ENCODE data around the gene LGR4.

The LGR4 gene

DNA sequence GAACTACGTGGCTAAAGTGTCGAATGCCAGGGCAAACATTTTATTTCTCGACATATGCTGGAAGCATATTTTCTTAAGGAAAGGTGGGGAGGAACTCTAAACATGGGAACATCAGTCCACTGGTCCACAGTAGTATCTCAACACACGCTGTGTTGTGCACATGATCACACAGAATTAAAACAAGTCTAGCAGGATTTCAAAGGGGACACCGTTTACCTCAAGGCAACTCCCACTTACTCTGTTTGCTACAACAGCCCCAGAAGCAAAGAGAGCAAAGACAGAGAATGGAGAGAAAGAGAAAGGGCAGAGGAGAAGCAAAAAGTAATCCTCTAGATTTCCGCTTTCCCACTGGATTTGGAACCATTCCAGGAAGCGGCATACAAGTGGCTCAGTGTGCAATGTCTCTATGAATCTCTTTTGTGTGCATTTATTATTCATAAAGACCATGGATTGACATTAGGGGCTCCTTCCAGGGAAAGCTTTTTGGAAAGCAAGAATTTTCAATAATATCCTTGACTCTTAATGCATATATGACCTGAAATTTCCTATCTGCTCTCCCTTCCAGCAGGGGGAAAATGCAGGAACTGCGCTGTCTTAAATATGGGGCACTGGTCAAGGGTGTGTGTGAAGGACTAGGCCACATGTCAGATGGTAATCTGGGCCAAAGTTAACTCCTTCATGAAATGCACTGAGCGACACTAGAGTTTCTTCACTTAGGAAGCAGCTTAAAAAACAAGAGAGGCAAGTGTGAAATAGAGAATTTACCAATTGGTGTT is 74.8 kb downstream of the LGR4 start:
- DNase-seq, result no peak

DNA sequence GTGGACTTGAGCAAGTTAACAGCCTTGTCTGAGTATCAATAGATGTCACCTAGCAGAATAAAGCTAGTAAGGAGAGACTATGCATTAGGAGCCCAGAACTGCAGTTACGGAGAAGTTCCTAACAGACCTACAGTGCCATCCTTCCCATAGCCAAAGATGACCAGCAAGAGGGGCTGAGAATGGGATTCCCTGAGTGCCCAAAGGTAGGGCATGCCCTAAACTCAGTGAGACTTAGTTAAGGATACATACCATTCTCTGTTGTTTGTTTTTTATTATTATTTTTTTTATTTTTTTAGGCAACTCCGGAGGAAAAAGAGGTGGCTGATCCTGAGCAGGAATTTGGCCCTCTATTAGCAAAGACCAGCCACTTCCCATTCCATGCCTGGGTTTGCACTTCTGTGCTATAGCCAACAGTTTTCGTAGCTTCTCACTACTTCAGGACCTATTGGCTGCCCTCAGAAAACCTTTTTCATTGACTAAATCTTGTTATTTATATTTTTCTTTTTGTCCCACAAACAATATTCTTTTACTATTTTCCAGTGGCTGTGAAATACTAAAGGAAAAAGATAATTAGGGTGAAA is 76.2 kb downstream of the LGR4 start:
- DNase-seq, result no peak

DNA sequence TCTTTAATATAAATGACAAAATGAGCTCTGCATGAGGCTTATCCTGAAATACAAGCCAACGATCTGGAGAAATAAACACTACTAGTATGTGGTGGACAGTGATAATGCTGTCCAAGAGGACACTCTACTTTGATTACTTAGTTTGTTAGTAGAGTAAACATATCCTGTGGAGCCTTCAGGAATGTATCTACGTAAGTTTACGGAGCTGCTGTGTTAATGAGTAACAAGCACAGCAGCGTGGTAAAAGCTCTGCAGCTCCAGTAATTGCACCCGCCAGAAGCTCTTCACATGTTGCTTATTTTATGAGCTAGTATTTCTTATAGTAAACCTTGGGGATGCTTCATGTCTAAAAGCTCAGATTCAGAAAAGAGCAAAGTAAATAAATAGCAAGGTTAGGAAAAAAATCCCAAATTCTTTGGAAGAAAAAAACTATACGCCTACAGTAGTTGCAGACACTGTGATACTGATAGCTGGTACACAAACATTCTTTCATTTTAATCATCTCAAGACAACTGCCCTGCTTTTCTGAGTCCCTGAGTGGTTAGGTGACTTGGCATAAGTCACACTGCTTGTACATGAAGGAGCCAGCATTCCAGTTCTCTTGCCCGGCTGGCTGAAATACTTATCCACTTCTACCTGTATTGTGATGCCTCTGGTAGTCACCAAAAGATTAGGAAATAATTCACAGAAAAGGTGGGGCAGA is 76.9 kb downstream of the LGR4 start:
- no peak for DNase-seq

DNA sequence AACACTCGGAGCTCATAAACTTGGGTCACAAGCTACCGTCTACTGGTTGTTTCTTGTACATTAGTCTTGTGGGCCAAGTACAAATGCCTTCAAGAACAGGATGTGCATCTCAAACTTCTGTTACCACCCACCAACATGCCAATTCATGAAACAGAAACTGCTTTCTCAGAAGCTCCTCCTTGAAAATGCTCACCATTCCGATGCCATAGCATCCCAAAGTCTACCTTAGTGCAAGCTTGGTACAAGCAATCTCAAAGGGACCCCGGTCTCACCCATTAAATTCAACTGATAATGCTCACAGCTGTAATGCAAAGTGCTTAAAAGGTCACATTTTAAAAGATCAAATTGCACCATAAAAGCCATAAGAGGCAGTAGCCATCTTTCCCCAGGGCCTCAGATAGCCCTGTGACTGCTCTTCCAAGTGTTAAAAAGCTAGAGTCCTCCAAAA is 77.8 kb downstream of the LGR4 start:
- DNase-seq, result no peak

DNA sequence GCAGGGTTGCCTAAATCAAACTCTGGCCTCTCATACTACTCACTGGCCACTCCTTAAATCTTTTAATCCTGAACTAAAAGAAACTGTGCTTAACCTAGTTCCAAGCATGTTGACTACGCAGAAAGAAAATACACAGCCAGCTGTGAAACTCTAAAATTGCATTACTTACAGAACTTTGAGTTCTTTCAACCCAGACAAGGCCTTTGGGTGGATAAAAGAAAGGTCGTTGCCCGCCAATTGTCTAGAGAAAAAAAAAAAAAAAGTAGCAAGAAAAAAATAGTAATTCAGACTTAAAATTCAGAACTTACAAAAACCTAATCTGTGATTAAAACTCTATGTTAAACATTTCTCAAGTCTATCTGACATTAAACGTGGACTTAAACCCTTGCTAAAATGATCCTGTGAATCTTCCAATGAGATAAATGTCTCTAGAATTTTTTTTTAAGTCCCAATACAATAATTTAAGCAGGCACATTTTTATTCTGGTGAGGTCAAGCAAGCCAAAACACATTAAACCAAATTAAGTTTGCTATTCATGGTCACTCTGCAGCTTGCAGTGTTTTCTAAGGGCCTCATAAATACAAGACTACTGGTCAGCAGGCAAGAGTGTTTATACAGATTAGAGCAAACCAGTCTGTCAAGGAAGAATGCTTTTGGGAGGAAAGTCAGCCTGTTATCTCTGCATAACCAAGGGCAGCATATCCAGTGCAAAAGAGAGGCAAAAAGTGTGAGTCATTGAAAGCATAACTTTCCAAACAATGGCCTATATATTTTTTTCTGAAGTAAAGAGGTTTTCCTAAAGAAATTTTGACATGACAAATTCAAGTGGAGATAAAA is 80.1 kb downstream of the LGR4 start:
- no peak for DNase-seq

DNA sequence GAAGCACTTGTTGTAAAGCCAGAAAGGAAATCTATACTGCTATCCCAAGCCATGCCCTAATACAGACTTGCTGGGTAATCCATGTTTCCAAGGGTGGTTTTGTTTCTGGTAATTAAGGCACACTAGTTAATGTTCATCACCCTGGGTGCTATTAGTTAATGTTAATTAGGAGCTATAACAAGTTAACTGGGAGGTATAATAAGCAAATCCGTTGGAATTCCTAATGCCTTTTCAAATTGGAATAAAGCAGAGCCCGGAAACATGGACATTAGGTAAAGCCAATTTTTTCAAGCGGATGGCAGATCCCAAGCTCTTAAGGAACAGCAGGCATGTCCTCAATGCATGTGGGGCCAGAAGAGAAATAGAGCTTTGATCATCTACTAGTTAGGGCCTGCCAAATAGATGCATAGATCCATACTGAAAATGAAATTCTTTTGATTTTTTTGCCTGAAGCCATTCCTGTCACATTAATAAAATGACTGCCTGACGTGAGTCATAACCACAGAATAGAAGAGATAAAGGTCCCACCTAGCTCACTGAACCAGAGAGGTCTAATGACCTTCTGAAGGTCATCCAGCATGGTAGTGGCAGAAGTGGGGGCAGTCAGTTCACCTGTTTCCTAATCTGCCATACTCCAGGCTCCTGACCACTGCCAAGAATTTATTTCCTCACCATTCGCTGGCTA is 81.1 kb downstream of the LGR4 start:
- DNase-seq, result no peak

DNA sequence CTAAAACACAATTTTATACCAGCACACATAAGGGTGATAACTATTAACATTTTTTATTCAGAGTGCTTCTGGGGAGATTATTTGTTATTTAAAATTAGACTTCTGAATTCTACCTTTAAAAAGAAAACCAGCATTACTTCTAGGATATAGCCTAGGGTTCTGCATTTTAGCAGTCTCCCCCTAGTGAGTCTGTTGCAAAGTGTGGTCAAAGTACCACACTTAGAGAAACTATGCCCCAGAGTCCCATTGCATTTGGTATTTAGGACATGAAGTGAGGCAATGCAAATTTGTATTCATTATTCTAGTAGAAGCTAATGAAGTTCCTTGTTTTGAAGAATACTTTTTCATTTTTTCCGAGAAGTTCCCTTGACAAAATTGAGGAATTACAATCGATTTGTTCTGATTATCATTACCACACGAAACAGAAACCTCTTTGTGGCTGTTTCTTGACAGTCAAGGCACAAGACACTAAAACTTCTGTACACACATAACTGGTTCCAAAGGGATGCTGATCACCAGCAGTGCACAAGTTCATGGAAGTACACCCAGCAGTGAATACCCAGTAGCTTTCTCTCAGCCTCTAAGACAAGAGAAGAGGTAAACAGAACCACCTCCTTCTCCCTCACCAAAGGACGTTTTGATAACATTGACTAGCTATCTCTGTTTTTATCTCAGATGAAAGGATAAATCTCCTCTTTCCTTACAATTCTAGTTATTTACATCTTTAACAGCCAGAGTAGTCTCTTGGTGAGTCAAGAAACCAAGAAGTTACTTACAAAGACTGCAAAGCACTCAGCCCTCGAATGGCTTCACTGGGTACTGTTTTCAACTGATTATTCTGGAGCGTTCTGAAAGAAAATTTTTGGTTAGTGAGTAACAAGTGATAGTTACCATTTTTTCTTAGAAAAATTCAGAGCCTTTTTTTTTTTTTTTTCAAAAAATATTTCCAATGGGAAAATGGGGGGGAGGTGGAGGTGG is 82.0 kb downstream of the LGR4 start:
- no peak for DNase-seq

DNA sequence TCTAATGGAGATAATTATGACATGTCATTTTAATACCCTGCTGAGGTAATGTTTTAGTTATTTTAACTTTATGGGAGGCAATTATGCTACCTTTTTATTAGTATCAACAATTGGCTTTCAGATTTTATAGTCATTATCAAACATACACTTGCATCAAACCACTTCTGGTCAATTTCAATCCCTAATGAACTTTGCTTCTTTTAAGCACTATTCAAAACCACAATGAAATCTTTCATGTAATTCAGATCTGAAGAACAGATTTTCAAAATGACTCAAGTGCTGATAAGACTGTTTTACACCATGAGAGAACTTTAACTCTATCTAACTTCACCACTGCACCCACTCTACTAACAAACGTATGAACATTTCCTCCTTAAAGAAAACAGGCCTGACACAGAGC is 83.7 kb downstream of the LGR4 start:
- DNase-seq, result no peak

DNA sequence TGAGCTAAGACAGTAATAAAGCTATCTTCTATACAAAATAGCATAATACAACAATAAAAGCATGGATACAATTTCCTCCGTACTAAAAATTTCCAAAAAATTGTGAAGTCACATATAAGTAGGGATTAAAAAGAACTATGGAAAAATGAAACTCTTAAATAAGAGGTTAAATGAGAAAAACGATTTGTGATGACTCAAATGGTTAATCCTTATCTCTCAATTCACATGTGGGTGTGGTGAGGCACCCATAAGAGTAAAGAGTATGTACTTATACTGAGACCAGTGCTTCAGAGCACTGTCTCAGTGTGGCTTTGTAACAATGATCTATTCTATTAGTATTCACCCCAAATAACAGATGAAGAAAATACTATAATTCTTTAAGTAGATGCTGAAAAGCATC is 84.6 kb downstream of the LGR4 start:
- no peak for DNase-seq

DNA sequence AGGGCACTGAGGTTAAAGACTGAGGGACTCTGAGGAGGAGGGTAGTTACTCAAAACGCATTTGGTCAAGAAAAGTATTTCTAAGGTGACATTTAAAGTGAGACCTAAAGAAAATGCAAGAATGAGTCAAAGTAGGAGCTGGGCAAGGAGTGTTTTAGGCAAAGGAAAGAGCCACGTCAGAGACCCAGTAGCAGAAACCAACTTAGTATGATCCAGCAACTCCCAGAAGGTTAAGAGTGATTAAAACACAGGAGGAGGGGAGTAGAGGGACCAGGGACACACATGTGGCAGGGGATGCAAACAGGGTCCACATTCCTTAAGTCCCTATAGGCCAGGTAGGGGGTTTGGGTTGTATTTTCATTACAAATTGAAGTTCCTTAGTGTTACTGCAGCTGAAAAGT is 85.2 kb downstream of the LGR4 start:
- DNase-seq, result no peak

DNA sequence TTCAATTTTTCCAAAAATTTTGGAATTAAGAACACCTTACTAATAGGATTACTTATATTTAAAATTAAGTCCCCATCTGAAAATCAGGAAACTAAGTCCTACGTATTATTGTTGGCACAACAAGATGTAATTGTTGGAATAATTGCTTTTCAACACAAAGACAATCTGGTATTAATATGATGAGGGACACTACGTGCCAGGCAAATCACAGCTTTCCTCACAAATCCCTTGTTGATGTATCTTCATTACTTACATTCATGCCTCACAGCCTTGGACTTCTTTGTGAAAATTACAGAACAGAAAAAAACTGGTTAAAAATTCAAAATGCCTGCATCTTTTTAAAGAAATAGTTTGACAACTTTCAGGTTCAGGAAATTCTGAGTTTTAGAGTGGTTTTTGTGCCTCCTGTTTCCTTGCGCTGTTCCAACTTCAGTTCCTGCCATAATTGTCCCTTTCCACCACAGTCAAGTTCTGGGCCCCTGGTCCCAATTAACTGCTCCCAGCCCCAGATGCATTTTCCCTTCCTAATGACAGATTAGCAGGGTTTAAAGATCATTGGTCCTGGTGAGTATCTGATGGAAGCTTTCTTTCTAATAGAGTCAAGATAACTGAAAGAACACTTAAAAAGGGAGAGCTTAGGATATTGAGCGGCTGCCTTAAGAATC is 86.3 kb downstream of the LGR4 start:
- DNase-seq, result no peak

DNA sequence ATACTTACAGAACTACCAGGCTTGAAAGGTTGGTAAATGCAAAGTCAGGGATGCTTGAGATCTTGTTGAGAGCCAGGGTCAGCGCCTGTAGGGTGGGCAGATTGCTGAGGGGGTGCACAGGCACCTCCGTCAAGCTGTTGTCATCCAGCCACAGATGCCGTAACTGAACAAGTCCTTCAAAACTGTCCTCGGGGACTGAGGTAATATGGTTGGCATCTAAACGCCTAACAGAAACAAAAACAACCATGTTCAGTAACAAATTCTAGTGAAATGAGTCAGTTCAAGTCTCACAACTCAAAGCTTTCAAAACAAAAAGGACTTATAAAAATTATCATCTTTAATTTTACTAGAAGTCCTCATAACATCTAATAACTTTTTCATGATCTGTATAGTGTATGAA is 87.3 kb downstream of the LGR4 start:
- no peak for DNase-seq

DNA sequence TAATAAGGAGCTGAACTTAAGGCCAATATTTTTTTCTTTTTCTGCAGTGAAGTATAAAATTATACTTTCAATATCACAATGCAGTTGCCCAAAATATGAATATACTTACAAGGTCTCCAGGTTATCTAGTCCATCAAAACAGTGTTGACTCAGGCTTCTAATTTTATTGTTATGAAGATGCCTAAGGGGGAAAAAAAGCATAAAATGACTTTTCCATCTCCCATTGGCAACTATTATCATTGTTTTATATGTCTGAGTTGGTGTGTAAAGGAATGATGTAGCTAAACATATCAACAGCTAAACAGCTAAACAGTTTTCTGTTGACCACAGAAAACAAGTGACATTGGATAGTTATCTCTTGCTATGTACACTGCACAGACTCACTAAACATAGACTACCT is 88.4 kb downstream of the LGR4 start:
- no peak for DNase-seq

DNA sequence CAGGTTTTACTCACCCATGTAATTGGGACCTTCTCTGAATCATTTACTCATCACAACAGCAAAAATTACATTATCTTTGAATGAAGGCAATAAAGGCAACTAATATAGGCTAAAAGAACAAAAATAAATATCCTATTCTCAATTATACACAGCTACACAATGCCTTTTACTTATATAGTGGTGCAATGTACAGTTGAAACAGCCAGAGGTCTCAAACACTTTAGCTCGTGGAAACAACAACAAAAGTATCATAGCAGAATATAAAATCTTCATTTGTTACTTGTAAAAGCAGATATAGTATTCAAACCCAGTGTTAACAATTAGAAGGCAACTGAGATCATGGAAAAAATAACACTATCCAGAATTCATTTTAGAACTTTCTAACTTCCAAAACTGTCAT is 88.9 kb downstream of the LGR4 start:
- no peak for DNase-seq

DNA sequence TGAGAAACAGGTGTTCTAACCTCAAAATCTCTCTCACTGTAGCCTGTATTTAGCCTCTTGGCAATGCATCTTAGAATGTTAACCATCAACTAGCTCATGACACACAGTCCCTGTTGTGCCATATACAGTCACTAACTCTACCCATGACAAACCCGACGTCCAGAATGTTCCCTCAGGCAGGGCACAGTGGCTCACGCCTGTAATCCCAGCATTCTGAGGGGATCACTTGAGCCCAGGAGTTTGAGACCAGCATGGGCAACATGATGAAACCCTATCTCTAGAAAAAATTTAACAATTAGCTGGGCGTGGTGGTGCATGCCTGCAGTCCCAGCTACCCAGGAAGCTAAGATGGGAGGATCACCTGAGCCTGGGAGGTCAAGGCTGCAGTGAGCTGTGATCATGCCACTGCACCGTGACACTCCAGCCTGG is 91.3 kb downstream of the LGR4 start:
- no peak for DNase-seq

DNA sequence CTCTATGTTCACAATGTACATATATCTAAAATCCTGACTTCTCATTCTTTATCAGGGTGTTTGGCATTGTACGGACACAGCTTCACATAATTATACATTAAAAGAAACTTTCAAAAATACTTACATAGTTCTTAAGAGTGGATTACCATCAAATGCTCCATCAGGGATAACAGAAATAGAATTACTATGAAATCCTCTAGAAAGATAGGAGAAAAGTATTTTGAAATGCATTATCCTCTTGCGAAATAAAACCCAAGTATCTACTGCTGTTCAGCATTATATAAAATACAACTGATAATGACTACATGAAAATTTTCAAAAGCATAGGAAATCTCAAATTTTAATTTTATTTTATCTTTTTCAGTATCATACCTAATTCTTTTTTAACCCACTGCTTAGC is 91.8 kb downstream of the LGR4 start:
- DNase-seq, result no peak

DNA sequence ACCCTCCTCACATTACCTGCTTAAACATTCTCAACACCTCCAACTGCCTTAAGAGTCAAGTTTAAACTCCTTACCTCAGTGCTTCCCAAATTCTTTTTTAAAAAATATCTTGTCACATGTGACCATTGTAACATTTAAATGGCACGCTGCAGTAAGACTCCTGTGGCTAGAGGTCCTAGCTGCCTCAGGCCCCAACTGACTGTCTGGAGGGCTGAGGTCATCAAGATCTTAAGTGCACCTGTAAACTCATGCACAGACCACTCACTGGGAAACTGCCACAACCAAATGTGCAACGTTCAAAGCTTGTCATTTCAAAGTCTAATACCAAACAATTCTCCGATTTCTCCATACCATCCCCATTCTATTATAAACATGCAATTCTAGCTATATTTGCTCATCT is 93.1 kb downstream of the LGR4 start:
- no peak for DNase-seq

DNA sequence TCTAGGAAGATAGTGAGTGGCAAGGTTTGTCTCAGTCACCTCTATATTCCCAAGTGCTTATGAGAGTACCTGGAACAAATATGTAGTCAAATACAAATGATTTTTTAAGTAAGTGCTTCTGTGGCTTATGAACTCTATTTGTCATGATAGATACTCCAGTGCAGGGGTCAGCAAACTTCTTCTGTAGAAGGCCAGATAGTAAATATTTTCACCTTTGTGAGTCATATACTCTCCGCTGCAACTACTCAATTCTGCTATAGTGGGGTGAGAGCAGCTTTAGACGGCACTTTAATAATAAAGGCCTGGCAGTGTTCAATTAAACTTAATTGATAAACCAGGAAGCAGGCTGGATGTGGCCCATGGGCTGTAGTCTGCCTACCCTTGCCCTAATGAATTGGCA is 97.2 kb downstream of the LGR4 start:
- DNase-seq, result no peak

DNA sequence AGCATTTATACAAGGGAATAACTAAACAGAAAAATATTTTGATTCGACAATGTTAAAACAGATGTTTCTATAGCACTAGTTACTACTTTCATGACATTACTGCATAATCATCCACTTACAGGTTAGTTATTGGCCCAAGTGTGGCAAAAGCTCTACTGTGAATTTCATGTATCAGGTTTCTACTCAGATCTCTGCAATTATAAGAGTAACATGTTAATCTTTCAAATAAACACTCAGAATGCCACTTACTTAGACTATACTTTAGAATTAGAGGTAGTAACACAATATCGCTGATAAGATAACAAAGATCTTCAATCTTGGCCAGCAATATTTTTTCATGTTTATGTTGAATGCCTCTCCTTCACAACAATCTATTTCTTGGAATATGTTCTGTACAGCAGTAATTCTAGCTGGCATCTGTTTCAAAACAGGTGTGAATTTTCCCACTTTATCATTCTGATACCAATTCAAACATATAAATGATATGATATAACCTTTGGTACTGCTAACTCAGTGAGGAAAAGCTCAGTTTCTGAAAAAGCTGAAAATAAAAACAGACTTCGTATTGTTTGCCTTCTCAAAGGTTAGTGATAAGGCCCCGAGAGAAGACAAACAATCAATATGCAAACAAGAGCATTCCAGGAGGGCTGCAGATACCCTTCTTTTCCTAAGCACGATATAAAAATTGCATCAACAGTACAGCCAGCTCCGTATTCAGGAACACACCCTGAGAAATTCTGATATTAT is 98.6 kb downstream of the LGR4 start:
- DNase-seq, result no peak

DNA sequence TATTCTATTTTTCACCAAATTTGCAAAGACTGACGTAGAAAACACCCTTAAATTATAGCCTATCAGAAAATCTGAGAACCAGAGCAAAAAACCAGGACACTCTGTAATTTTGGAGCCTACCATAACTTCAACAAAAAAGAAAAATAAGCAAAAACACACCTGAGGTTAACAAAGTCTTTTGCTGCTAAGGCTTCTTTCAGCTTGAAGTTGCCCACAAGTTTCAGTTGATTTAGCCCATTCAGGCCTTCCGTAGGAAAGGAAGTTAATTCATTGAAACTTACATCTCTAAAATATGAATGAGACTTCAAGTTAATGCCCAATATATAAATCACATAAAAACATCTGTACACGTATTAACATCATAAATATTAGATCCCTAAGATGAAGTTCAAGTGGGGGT is 99.2 kb downstream of the LGR4 start:
- DNase-seq, result no peak
